ENCODE results near the gene KLHL24.
"Not testable (repeated sequence)": the region's sequence is repeated elsewhere in the genome, so short reads cannot be mapped to it uniquely, and the experiment has no call there.

The KLHL24 gene

GRCh38 chr3:183634707-183635106 is 716 bp upstream of the KLHL24 start:
- DNase-seq (ENCODE audit: low read depth) = no peak

GRCh38 chr3:183635107-183635430 is 354 bp upstream of the KLHL24 start:
- DNase-seq (ENCODE audit: low read depth) = no peak

- DNase-seq (ENCODE audit: low read depth) = peak; percentile 90
Observed at GRCh38 chr3:183636221-183637105, 1.0 kb downstream of the KLHL24 start.

GRCh38 chr3:183637106-183637486 is 1.7 kb downstream of the KLHL24 start:
- DNase-seq (ENCODE audit: low read depth) = no peak

GRCh38 chr3:183637633-183638032 is 2.2 kb downstream of the KLHL24 start:
- not testable (repeated sequence) for DNase-seq (ENCODE audit: low read depth)

GRCh38 chr3:183638101-183638852 is 2.9 kb downstream of the KLHL24 start:
- DNase-seq (ENCODE audit: low read depth) = no peak

- DNase-seq (ENCODE audit: low read depth) = not testable (repeated sequence)
Observed at GRCh38 chr3:183640635-183641034, 5.2 kb downstream of the KLHL24 start.

- no peak for DNase-seq (ENCODE audit: low read depth)
Observed at GRCh38 chr3:183641882-183642281, 6.5 kb downstream of the KLHL24 start.

- DNase-seq (ENCODE audit: low read depth) = no peak
Observed at GRCh38 chr3:183644244-183644643, 8.8 kb downstream of the KLHL24 start.

- DNase-seq (ENCODE audit: low read depth) = no peak
Observed at GRCh38 chr3:183645254-183645653, 9.8 kb downstream of the KLHL24 start.

- no peak for DNase-seq (ENCODE audit: low read depth)
Observed at GRCh38 chr3:183650554-183650953, 15.1 kb downstream of the KLHL24 start.

GRCh38 chr3:183653209-183654064 is 18.0 kb downstream of the KLHL24 start:
- DNase-seq (ENCODE audit: low read depth) = no peak

- DNase-seq (ENCODE audit: low read depth) = no peak
Observed at GRCh38 chr3:183654727-183655126, 19.3 kb downstream of the KLHL24 start.

- no peak for DNase-seq (ENCODE audit: low read depth)
Observed at GRCh38 chr3:183662099-183662498, 26.7 kb downstream of the KLHL24 start.

GRCh38 chr3:183664913-183665381 is 29.5 kb downstream of the KLHL24 start:
- no peak for DNase-seq (ENCODE audit: low read depth)

- no peak for DNase-seq (ENCODE audit: low read depth)
Observed at GRCh38 chr3:183680061-183680460, 44.6 kb downstream of the KLHL24 start.

- no peak for DNase-seq (ENCODE audit: low read depth)
Observed at GRCh38 chr3:183687705-183688104, 52.3 kb downstream of the KLHL24 start.

- no peak for DNase-seq (ENCODE audit: low read depth)
Observed at GRCh38 chr3:183688874-183689273, 53.5 kb downstream of the KLHL24 start.

GRCh38 chr3:183689621-183690020 is 54.2 kb downstream of the KLHL24 start:
- not testable (repeated sequence) for DNase-seq (ENCODE audit: low read depth)

GRCh38 chr3:183690402-183690995 is 55.1 kb downstream of the KLHL24 start:
- DNase-seq (ENCODE audit: low read depth) = no peak

- no peak for DNase-seq (ENCODE audit: low read depth)
Observed at GRCh38 chr3:183692436-183692835, 57.0 kb downstream of the KLHL24 start.

Data from T-helper 22 cell (primary cell).